ENCODE measurements around the gene C1orf21.

Gene C1orf21

DNA sequence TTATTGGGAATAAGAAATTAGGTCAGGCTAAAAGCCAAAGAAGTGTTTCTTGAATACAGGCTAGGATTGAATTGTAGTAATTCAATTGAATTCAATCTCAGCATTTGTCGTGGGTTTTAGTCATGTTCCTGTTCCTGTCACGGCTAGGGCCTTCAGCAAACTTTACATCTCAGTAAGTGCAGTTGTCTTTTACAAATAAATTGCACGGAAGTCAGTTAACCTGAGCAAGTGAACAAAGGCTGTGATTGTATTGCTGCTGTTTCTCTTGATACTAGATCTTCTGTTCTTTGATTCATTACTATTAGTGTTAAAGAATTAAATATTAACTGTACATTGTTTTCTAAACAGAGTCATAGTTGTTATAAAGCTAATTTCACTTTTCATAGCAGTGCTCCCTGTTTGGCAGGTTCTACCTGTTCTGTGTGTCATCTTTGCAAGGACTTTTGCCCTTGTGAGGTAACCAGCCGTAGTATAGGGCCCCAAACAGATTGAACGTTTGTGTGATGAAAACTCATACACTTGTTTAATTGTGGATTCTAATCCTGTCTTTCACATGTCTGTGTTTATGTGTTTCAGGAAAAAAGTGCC, 203.4 kb downstream of the C1orf21 start:
- H3K4me3 ChIP-seq (replicated peaks; ENCODE audit: low read depth, low read length) = no peak overlapping the region
- DNase-seq (ENCODE audit: low read depth) = no peak
- TF ChIP-seq, protein P1, sequence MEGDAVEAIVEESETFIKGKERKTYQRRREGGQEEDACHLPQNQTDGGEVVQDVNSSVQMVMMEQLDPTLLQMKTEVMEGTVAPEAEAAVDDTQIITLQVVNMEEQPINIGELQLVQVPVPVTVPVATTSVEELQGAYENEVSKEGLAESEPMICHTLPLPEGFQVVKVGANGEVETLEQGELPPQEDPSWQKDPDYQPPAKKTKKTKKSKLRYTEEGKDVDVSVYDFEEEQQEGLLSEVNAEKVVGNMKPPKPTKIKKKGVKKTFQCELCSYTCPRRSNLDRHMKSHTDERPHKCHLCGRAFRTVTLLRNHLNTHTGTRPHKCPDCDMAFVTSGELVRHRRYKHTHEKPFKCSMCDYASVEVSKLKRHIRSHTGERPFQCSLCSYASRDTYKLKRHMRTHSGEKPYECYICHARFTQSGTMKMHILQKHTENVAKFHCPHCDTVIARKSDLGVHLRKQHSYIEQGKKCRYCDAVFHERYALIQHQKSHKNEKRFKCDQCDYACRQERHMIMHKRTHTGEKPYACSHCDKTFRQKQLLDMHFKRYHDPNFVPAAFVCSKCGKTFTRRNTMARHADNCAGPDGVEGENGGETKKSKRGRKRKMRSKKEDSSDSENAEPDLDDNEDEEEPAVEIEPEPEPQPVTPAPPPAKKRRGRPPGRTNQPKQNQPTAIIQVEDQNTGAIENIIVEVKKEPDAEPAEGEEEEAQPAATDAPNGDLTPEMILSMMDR (IDR thresholded peaks at IDR 0.05; ENCODE audit: low read length, missing control alignments) = no peak

DNA sequence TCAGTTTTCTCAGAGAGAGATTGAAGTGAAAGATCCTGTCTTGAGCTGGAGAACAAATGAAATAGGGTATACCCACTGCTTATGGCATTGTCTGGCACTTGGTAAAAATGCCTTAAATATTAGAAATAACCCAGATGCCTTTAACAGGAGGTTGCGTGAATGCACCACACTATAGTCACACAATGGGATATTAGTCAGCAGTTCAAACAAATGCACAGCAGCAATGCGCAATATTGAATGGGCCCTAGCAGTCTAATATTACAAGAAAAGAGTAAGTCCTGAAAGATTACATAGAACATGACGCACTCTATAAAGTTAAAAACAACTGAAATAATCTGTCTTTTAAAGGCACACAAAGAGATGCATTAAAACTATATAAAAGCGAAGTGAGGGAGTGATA, 206.8 kb downstream of the C1orf21 start:
- no peak overlapping the region for H3K4me3 ChIP-seq (replicated peaks; ENCODE audit: low read depth, low read length)
- TF ChIP-seq, protein P1 (IDR thresholded peaks at IDR 0.05; ENCODE audit: low read length, missing control alignments) = no peak
- peak; percentile 64 for DNase-seq (ENCODE audit: low read depth)

DNA sequence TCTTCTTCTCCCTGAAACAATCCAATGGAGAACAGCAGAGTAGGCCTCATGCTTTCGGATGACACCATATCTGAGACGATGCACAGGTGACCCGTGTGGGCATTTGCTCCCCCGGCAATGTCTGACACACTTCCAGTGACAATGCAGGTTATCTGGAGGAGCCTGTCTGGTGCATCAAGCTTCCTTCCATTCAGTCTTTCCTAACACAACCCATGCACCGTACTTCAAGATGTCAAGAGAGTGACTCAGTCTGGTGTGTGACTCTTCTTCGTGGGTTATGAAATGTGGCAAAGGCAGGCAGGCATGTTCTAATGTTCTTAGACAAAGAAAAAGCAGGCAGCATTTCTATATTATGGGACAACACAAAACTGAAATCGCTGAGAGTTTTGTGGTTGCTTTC, 208.8 kb downstream of the C1orf21 start:
- H3K4me3 ChIP-seq (replicated peaks; ENCODE audit: low read depth, low read length) = no peak overlapping the region
- TF ChIP-seq, protein P1 (IDR thresholded peaks at IDR 0.05; ENCODE audit: low read length, missing control alignments) = no peak
- peak; percentile 72 for DNase-seq (ENCODE audit: low read depth)

DNA sequence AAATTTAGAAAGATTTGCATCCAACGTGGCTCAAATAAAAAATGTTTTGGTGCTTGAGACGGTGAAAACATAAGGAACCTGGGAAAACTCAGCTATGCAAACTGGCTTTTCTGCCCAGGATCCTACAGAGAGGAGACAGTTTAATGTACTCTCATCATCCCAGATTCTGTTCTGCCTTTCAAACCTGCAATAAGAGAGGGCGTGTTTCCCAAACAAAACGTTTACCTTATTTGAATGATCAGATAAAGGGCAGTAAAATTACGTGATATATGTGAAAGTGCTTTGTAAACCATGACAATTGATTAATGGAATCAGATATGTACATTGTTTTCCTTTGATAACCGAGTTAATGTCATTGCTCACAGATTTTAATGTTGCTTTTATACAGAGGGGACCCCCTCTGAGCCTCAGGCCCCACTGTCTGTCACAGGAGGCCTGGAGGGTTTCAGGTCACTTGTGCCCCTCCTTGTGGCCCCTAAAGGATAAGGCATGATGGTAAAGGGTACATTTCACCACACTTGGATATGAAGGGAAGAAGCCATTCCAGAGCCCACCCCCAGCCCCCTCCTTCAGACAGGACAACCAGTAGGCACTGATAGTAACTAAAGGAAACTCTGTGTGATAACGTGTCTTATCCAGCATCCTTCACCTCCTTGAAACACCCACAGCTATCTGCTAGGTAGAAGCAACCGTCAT, 210.3 kb downstream of the C1orf21 start:
- DNase-seq (ENCODE audit: low read depth) = no peak
- TF ChIP-seq, protein P1 (IDR thresholded peaks at IDR 0.05; ENCODE audit: low read length, missing control alignments) = no peak
- no peak overlapping the region for H3K4me3 ChIP-seq (replicated peaks; ENCODE audit: low read depth, low read length)

DNA sequence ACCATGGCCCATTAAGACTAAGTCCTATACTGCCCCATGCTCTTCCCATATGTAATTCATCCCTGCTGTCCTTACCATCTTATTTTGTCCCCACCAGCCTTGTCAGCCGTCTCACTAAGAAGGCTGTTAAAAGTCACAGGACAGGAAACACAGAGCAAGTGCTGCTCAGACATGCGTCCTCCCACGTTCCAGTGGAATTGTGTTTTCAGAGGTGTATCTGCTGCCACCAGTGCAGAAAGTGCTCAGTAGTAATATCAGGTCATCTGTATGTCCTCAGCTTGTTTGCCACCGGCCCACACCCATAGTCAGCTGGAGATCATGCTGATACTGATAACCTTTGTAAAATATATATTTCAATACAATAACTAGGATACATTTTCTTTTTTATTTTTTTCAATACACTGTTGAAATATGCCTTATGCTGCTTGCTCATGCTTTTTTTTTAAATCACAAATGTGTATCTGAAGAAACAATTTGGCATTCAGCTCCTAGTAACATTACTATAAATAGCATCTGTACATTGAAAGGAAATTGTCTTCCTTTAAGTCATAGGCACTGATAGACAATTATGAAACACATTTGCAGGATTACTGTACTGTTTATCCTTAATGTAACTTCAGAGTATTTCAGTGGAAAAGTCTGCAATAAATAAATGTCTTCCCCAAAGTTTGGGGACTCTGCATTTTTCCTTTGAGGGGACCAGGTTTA, 211.0 kb downstream of the C1orf21 start:
- no peak overlapping the region for H3K4me3 ChIP-seq (replicated peaks; ENCODE audit: low read depth, low read length)
- TF ChIP-seq, protein P1 (IDR thresholded peaks at IDR 0.05; ENCODE audit: low read length, missing control alignments) = no peak
- DNase-seq (ENCODE audit: low read depth) = peak; percentile 48

DNA sequence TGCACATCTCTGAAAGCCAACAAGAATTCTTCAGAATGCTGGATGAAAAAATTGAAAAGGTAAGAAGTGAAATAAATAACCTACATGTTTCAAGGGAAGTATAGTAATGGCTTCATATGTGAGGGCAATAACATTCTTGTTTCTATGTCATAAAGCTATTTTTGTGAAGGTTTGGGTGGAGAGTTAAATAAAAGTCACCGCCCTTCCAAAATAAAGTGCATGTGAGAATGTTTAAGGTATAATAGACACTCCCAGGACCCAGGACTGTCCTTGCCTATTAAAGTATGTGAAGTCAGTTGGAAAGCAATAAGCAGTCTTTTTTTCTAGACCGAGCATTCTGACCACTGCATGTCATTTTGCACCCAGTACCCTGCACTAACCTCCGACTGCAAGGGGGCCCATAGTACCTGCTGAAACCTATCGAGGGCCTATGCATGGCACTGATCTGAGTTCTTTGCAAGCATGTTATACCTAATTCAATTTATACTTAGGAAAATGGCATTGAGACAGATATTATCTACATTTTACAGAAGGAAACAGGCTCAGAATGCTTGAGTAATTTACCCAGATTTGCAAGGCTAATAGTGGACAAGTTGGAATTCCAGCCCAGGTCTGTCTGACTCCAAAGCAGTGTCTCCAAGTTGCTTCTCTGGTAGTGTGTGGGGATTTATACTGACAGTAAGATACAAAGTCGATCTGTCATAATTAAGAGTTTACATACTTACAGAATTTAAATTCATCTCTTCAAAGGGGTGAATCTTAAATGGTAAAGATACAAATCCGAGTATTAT, 211.8 kb downstream of the C1orf21 start:
- TF ChIP-seq, protein P1 (IDR thresholded peaks at IDR 0.05; ENCODE audit: low read length, missing control alignments) = no peak
- DNase-seq (ENCODE audit: low read depth) = no peak
- no peak overlapping the region for H3K4me3 ChIP-seq (replicated peaks; ENCODE audit: low read depth, low read length)
